HG03457 (cell line): ENCODE measurements around the gene LCE3E.
"Not testable (repeated sequence)": the region's sequence is repeated elsewhere in the genome, so short reads cannot be mapped to it uniquely, and the experiment has no call there.

ENCODE experiments used
- ATAC-seq: cut with Tn5 transposase; IDR thresholded peaks from one replicate; pipeline ENCODE4 v1.9.1; 2021; ENCODE audit warnings: moderate number of reproducible peaks; ENCODE audit not compliant: unreplicated experiment

The LCE3E gene, protein sequence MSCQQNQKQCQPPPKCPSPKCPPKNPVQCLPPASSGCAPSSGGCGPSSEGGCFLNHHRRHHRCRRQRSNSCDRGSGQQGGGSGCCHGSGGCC

DNA sequence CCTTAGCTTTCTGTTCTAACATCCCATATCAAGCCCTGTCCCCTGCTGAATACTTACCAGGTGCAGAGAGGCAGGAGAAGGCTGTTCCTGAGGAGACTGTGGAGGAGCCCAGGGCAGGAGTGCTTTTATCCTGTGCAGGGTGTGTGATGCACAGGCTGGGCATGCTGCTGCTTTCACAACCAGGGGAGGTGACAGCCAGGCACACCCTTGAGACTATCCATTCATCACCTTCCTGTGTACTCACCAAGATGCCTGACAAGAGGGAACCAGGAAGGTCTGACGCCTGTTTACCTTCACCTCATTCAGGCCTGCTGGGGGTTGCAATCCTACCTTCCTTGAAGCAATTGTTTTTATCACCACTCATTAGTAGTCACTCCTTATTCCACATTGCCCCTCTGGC lies at the start of gene LCE3E:
Gene LCE3E (minus strand): TSS at position 100 of the 400 bp plus-strand sequence. CDS start 572 bp downstream, outside the sequence.
- ATAC-seq: no peak

DNA sequence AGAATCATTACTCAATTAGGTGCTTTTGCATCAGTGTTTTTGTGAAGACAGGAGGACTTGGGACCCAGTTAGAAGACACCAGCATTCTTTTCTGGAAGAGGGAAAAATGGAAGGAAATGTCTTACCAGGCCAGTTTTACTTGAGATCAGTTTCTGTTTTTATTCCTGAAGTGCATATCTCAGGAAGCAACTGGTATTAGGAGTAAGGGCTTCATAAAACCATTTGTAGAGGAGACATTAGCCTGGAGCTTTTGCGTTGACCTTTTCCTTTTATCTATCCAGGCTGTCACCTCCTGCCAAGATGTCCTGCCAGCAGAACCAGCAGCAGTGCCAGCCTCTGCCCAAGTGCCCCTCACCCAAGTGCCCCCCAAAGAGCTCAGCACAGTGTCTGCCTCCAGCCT lies 46.9 kb upstream of the LCE3E start, which contains the start of gene LCE3B:
Gene LCE3B (plus strand): TSS at position 301 of the 400 bp plus-strand sequence. CDS start 0 bp downstream, at position 301.
- no peak for ATAC-seq

DNA sequence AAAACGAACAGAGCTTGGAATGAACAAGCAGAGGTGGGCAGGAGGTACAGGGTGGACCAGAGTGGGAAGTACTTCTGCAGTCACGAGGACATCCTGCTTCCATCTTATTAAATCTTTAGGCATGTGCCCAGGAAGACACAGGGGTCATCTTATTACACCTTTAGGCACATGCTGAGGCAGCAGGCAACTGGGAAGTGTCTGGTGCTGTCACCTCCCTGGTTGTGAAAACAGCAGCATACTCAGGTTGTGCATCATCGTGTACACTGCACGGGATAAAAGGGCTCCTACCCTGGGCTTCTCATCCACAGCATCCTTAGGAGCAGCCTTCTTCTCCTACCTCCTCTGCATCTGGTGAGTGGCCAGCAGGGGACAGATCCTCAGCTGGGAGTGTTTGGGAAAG lies 33.4 kb upstream of the LCE3E start, which contains the start of gene LCE3C:
Gene LCE3C (plus strand): TSS at position 301 of the 400 bp plus-strand sequence. CDS start 498 bp downstream, outside the sequence.
- ATAC-seq: no peak

DNA sequence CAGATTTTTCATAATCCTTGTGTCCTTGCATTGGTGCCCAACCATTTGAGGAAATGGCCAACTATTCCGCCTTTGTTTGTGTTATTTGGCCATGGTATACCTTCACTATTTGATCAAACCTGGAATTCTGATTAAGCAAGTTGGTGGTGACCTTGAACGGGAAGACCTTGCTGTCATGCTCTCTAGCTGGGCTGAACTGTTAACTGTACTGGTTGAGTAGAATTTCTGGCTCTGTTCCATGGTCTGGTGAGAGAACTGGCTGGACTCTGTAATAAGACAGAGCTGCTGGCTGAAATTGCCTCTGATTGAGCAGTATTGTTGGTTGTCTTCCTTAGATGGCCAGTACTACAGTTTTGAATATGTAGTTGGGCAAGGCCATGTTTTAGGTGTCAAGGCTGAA lies 30.4 kb upstream of the LCE3E start:
- no peak for ATAC-seq

GRCh38 chr1:152585586-152585985 lies 19.0 kb upstream of the LCE3E start:
- no peak for ATAC-seq

GRCh38 chr1:152582647-152583046 lies 16.1 kb upstream of the LCE3E start:
- ATAC-seq: no peak

- ATAC-seq: no peak
These were observed 13.9 kb upstream of the LCE3E start, which contains the start of gene LCE3D for GRCh38 chr1:152580433-152580832. LCE3D (minus strand) TSS chr1:152580516; CDS start chr1:152579936, 580 bp downstream.

- not testable (repeated sequence) for ATAC-seq
These were observed 12.9 kb upstream of the LCE3E start for GRCh38 chr1:152579526-152579925.

DNA sequence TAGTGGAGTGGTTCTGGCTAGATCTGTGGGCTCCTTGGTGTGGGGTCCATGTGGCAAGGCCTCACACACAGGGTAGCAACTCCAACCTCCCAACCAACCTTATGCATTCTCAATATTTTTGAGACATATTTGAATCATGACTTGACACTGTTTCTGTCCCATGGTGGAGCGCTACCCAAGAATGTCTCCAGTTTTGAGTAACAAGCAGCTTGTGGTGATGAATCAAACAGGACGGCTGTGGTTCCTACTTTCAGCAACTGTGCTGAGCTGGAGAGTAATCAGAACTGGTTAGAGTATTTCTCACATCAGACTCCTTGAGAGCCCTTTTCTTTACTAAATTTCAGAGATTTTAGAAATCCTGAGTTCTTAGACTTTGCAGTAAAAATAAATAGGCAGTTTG lies 10.6 kb upstream of the LCE3E start:
- no peak for ATAC-seq

DNA sequence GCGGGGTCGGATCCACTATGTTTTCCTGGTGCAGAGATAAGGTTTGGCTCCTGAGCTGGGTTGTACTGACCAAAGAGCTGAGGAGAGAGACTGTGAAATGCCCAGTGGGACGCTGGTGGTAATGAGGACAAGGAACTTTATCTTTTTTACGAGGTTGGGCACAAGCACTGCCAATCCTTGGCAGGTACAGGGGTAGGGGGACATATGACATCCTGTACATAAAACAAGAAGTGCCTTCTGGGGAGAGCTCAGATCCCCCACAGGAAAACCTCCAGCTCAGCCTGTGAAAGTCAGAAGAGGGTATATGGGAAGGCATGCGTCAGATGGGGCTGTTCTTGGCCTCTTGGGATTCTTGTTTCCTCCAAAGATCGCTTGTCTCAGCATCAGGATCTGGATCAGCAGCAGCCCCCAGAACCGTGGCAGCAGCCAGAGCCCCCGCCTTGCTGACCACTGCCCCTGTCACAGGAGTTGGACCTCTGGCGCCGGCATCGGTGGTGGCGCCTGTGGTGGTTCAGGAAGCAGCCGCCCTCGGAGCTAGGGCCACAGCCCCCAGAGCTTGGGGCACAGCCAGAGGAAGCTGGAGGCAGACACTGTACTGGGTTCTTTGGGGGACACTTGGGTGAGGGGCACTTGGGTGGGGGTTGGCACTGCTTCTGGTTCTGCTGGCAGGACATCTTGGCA lies 905 bp downstream of the LCE3E start:
- ATAC-seq: no peak

DNA sequence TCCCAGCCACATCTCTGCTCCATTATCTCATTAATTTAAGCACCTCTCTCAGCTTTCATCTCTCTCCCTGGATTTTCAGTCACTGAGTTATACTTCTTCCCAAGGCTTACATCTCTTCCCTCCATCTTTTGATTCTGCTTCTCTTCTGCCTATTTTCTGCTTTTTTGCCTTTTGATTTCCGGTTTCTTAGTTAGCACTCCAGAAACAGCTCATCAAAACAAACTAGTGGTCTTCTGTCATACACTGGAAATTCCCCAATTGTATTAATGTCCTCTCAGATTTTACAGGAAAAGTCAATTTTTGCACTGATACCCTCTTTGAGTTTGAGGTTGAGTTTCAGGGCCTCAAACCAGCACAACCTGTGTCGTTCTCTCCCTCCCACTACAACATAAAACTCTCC lies 1.5 kb downstream of the LCE3E start:
- no peak for ATAC-seq

DNA sequence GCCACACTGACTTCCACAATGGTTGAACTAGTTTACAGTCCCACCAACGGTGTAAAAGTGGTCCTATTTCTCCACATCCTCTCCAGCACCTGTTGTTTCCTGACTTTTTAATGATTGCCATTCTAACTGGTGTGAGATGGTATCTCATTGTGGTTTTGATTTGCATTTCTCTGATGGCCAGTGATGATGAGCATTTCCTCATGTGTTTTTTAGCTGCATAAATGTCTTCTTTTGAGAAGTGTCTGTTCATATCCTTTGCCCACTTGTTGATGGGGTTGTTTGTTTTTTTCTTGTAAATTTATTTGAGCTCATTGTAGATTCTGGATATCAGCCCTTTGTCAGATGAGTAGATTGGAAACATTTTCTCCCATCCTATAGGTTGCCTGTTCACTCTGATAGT lies 18.2 kb downstream of the LCE3E start:
- not testable (repeated sequence) for ATAC-seq

DNA sequence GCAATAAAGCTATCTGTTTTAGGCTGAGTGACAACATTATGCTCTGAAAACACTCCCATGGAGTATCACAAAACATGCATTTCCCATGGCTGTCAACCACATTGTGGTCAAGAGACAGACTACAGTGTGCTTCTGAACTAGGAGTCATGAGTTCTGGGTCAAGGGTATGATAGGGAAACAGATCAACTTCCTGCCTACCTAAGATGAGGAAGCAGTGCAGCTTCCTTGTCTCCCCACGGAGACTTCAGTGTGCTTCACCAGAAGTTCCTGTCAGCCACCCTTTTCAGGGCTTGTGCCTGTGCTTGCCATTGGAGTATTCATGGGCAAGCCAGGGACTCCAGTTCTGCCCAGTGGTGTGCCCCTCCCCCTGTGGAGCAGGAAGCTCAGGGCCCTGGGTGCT lies 19.9 kb downstream of the LCE3E start:
- ATAC-seq: no peak

- no peak for ATAC-seq
These were observed 22.8 kb downstream of the LCE3E start for GRCh38 chr1:152543820-152544219.

DNA sequence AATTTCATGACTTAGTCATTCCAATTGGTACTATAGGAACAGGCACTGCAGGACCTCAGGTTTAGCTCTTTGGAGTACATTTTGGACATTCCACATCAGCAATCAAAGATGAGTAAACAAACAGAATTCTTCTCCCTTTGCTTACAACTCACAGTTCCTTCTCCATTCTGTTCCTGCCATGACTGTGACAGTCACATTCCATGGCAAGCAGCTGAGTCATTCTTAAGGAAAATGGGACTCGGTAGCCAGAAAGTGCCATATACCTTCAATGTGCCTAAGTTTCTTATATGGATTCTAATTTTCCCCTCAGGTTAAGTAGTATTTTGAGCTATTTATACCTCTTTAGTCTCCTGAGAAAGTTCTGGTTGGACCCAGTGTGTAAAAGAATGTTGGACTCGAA lies 26.7 kb downstream of the LCE3E start:
- no peak for ATAC-seq

- ATAC-seq: no peak
These were observed 29.1 kb downstream of the LCE3E start for GRCh38 chr1:152537496-152537895.

DNA sequence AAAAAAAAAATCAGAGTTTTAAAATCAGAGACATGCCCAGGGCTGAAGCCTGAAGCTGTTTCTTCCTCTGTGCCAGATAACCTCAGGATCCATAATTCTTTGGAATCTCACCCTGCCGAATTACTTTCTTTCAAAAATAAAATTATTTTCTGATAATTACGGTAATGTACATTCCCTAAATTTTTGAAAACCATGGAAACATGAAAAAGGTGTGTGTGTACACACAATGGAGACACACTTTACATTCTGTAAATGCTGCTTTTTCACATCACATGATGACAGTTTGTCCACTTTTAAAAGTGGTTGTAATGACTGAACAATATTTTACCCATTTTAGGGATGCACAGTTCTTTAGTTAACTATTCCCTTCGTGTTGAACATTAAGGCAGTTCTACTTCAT lies 30.8 kb downstream of the LCE3E start:
- no peak for ATAC-seq

- ATAC-seq: no peak
These were observed 33.1 kb downstream of the LCE3E start for GRCh38 chr1:152533327-152533938.

- ATAC-seq: no peak
These were observed 41.4 kb downstream of the LCE3E start for GRCh38 chr1:152525080-152525641.

DNA sequence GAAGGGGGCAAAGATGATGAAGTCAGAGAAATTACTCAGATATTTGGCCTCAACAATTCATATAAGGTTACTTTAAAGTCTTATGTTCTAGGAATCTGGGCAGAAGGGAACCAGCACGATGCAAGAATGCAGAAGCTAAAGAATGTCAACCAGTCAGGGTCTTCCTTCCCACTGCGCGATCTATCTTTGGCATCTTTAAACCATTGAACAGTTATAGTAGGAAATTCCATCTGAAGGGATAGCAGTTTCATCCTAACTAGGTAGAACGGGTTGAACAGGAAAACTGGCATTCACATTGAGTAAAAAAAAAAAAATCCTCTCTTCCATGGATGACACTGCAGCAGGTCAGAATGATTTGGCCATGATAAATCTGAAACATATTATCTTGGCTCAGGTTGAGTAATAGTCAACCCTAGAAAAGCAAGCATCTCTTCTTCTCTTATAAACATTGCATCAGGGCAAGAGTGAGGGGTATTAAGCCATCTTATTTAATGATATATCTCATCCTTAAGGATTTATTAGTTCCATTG lies 46.0 kb downstream of the LCE3E start:
- no peak for ATAC-seq

DNA sequence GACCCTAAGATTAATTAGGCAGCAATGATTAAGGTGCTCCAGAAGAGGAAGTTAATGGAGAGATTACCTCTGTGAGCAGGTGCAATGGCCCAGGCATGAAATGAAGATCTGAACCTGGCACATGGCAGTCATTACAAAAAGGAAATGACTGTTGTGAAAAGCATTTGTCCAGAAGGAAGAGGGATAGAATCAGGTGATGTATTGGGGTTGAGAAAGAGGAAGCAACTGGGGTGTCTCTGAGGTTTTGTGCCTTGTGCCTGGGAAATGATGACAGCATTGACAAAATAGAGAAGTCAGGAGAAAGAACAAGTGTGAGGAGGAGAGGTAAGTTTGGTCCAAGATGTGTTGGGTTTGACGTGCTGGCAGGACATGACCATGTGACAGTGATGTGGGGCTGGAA lies 46.7 kb downstream of the LCE3E start:
- ATAC-seq: no peak
